Peyer's patch (tissue), 4 donors: ENCODE measurements around the gene PET100.

Source experiments
- CTCF ChIP-seq, 6 experiments: fragments of 450-650 bp in 4 of 6; fragments of 200-600 bp in 2 of 6; sonication (generic) in 1 of 6; IDR thresholded peaks; one replicate each; pipeline ENCODE4 v1.5.1; 2017 to 2019; ENCODE audit warnings: antibody characterized with exemption in 6 of 6, mild to moderate bottlenecking in 3 of 6, moderate library complexity in 1 of 6
- POLR2A ChIP-seq, 2 donors: fragments of 450-650 bp; IDR thresholded peaks; one replicate each; pipeline ENCODE4 v1.5.1; 2017; ENCODE audit warnings: antibody characterized with exemption in 2 of 2, mild to moderate bottlenecking in 2 of 2, moderate library complexity in 2 of 2

DNA sequence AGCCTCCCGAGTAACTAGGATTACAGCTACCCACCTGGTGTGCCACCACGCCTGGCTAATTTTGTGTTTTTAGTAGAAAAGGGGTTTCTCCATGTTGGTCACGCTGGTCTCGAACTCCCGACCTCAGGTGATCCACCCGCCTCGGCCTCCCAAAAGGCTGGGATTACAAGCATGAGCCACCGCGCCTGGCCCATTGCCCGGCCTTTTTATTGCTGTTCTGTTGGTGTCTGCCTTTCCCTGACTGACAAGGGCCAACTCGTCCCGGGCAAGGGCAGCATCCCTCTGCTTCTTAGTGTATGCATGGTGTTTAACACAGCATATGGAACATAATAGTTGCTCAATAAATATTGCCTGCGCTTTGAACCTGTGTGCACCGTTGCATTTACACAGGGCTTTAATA, 33.1 kb downstream of the PET100 start:
- TF ChIP-seq CTCF (IDR thresholded peaks at IDR 0.05), result no peak
- TF ChIP-seq POLR2A (IDR thresholded peaks at IDR 0.05), result no peak
